Right lobe of liver (tissue), 6 donors: ENCODE data around the gene DPY19L3. TPM values are rescaled to one million over a fixed set of nuclear protein-coding genes. Genes with fewer than 3 reads are reported as not detected.

Source experiments
- ATAC-seq, 4 donors: fragments of 200-7000 bp; cut with Tn5 transposase; one replicate each; pipeline ENCODE4 v1.9.1; 2020; ENCODE audit warnings: mild to moderate bottlenecking in 4 of 4, moderate library complexity in 4 of 4
- DNase-seq, 3 donors: peaks; one replicate each; pipeline ENCODE4 v3.0.0-alpha.2; 2020
- H3K27ac ChIP-seq, 3 donors: fragments of 200-600 bp; one replicate each; pipeline ENCODE4 v1.8.0; 2022
- H3K27me3 ChIP-seq, 2 donors: fragments of 200-600 bp; one replicate each; pipeline ENCODE4 v1.8.0; 2022
- H3K36me3 ChIP-seq, 4 donors: fragments of 200-600 bp; sonication (generic) in 1 of 4; one replicate each; pipeline versions ENCODE4 v1.5.1 to v1.8.0; 2017 to 2022; ENCODE audit warnings: control low read depth in 1 of 4
- H3K4me1 ChIP-seq, 4 donors: fragments of 200-600 bp; sonication (generic) in 1 of 4; one replicate each; pipeline versions ENCODE4 v1.5.1 to v1.8.0; 2017 to 2022; ENCODE audit warnings: control low read depth in 1 of 4
- H3K4me3 ChIP-seq, 3 donors: fragments of 200-600 bp; one replicate each; pipeline ENCODE4 v1.8.0; 2022
- H3K9me3 ChIP-seq, 4 donors: fragments of 200-600 bp; sonication (generic) in 1 of 4; one replicate each; pipeline versions ENCODE4 v1.5.1 to v1.8.0; 2017 to 2022; ENCODE audit warnings: control low read depth in 1 of 4
- POLR2A ChIP-seq: fragments of 450-650 bp; IDR thresholded peaks from one replicate; pipeline ENCODE4 v1.6.1; 2017; ENCODE audit warnings: antibody characterized with exemption, mild to moderate bottlenecking
- WGBS: methylation state at CpG from one replicate; pipeline ENCODE4 v1.1.6; 2018; ENCODE audit warnings: low coverage, low lambda C conversion rate; ENCODE audit not compliant: insufficient coverage; ENCODE audit errors: missing lambda C conversion rate; 5-methylcytosine and 5-hydroxymethylcytosine counted together
- intact Hi-C, 2 donors: fragments of 100-400 bp; cut with DNase I; formaldehyde crosslinking; loops; one replicate each; pipeline versions ENCODE4 v1.11.2 to v1.14.1; 2022
- total RNA-seq, 6 experiments: library from RNA; depleted of rRNA in 2 of 6; stranded (reverse); fragments of >200 nt in 2 of 6; fragmentation: NEBNext Ultra II Directional in 3 of 6; extraction: Animal tissue kit (Norgen Biotek cat#: 25700) in 3 of 6; gene quantifications; one replicate each; pipeline versions ENCODE4 v1.1.0 to v1.2.4, GENCODE V29; 2016 to 2023
- TF ChIP-seq, protein P1 (sequence below), 4 donors: fragments of 200-600 bp in 3 of 4; fragments of 450-650 bp in 1 of 4; IDR thresholded peaks; one replicate each; pipeline versions ENCODE4 v1.5.1 to v1.8.0; 2016 to 2022; ENCODE audit warnings: antibody characterized with exemption in 4 of 4, mild to moderate bottlenecking in 2 of 4
- donor health status: DM: no; HTN: yes; CAD: no.
- donor health status: DM: no; HTN: no; CAD: no.
- donor health status: DM: no; HTN: no; CAD: no.
- donor health status: DM: no; HTN: yes; CAD: no.
- donor health status: DM: no; HTN: yes; CAD: no.

Gene DPY19L3
- total RNA-seq, 6 experiments from 2014 or later: 8.0 to 13.5 (median 12.4) TPM

DNA sequence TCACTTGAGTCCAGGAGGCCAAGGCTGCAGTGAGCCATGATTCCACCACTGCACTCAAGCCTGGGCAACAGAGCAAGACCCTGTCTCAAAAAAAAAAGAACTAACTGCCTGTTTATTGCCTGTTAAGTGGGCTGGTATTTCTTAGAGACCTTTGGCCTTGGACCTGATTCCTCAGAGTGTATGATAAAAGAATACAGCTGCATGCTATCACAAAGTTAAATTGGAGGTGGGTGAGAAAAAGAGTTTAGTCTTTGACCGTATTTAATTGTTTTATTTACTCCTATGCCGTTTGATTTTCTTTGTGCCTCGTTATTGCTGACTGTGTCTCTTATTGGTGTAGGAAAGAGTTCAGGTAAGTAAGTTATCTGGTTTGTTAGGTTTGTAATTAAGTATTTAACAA is 25.3 kb upstream of the DPY19L3 start:
- TF ChIP-seq POLR2A: no peak
- TF ChIP-seq, protein P1, sequence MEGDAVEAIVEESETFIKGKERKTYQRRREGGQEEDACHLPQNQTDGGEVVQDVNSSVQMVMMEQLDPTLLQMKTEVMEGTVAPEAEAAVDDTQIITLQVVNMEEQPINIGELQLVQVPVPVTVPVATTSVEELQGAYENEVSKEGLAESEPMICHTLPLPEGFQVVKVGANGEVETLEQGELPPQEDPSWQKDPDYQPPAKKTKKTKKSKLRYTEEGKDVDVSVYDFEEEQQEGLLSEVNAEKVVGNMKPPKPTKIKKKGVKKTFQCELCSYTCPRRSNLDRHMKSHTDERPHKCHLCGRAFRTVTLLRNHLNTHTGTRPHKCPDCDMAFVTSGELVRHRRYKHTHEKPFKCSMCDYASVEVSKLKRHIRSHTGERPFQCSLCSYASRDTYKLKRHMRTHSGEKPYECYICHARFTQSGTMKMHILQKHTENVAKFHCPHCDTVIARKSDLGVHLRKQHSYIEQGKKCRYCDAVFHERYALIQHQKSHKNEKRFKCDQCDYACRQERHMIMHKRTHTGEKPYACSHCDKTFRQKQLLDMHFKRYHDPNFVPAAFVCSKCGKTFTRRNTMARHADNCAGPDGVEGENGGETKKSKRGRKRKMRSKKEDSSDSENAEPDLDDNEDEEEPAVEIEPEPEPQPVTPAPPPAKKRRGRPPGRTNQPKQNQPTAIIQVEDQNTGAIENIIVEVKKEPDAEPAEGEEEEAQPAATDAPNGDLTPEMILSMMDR (IDR thresholded peaks at IDR 0.05): no peak
- DNase-seq (no peak), ATAC-seq (no peak)
- 79% methylated on average over 3 of the region's 3 CpGs for WGBS
- Histone ChIP-seq H3K36me3 (peaks cover 0 to 41% (median 17%) of the 10 kb centered on the region in 4 donors), H3K27ac (no peak overlapping the region), H3K4me1 (no peaks in the 10 kb centered on the region), H3K9me3 (no peaks in the 10 kb centered on the region), H3K4me3 (no peak overlapping the region), H3K27me3 (no peaks in the 10 kb centered on the region)
- intact Hi-C loops: no loop called here

DNA sequence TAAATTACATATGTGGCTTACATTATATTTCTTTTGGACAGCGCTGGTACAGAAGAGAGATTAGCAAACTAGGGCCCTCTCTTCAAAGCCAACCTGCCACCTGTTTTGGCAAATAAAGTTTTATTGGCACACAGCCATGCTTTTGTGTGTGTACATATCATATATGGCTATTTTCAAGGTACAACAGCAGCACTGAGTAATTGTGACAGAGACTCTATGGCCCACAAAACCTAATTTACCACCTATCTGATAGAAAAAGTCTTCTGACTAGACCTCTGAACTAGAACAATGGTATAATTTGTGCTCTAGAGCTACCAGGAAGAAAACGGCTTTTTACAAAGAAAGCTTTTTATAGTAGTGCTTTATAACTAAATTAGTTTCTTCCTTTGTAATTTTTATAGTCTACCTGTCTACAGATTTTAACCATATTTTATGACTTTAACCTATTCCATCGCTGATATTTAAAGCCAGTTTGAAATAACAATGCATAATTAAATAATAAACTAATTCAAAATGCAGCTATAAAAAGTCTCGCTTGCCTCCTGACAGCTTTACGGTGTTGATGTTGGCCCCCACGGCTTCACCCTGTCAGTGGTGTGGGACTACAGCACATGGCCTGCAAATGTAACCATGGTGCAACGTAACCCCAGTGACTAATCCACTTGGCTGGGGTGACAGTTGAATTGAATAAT is 17.7 kb upstream of the DPY19L3 start:
- no peak for ATAC-seq
- 88% methylated on average over 7 of the region's 7 CpGs for WGBS
- H3K27ac ChIP-seq: no peak overlapping the region

DNA sequence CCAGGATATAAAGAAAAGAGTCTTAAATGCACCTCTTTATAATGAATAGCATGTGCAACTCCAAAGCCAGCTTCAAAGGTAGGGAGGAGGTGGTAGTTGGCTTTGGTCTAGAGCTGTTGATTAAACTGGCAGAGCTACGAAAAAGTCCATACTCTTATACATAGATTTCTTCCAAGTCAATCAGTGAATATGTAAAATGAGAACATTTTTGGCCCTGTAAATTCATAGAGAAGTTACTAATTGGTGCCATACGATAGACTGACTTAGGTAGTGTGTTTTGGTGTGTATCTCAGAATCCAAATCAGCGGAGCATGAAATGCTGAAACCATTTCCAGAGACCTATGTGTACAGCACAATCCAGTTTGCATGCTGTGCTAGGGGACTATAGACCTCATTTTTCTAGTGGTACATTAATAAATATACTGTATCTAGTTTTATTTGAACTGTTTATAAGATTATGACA is 17.1 kb upstream of the DPY19L3 start:
- peaks cover 0 to 9% (median 3%) of the 10 kb centered on the region in 4 donors for H3K4me1 ChIP-seq
- H3K9me3 ChIP-seq: no peaks in the 10 kb centered on the region
- intact Hi-C loops: no loop called here
- ATAC-seq: no peak
- DNase-seq: no peak
- H3K27ac ChIP-seq: no peak overlapping the region
- TF ChIP-seq POLR2A: no peak
- TF ChIP-seq, protein P1 (IDR thresholded peaks at IDR 0.05): no peak
- H3K27me3 ChIP-seq: no peaks in the 10 kb centered on the region
- peaks cover 0 to 8% (median 3%) of the 10 kb centered on the region in 4 donors for H3K36me3 ChIP-seq
- WGBS: 89% methylated on average over 3 of the region's 3 CpGs
- no peak overlapping the region for H3K4me3 ChIP-seq

More for the DNA sequence above, 17.7 kb upstream of the DPY19L3 start:
- intact Hi-C loops: no loop called here
- DNase-seq: no peak
- Histone ChIP-seq H3K27me3 (no peaks in the 10 kb centered on the region), H3K4me3 (no peak overlapping the region), H3K4me1 (peaks cover 0 to 9% (median 3%) of the 10 kb centered on the region in 4 donors), H3K36me3 (peaks cover 0 to 12% (median 7%) of the 10 kb centered on the region in 4 donors), H3K9me3 (no peaks in the 10 kb centered on the region)
- TF ChIP-seq, protein P1 (IDR thresholded peaks at IDR 0.05): no peak
- no peak for TF ChIP-seq POLR2A

DNA sequence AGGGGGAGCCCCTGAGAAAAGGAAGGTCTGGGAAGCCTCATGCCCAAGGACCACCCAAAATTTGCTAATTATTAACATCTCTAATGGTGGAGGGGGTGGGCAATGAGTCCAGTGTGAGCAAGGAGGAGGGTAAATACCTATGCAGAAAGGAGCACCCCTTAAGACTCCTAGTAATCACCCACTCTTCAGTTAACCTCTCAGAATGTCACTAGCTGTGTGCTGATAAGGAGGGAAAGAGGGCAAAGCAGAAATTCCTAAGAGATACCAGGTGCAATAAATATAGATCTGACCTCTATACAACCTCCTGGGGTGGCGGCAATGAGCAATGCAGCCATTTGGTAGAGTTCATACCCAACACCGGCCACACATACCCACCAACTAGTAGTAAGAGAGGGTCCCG is 12.7 kb upstream of the DPY19L3 start:
- Histone ChIP-seq H3K36me3 (no peaks in the 10 kb centered on the region), H3K9me3 (no peaks in the 10 kb centered on the region), H3K27me3 (no peaks in the 10 kb centered on the region), H3K27ac (no peak overlapping the region), H3K4me1 (no peaks in the 10 kb centered on the region), H3K4me3 (no peak overlapping the region)
- no peak for ATAC-seq
- intact Hi-C loops: no loop called here
- no peak for DNase-seq
- TF ChIP-seq, protein P1 (IDR thresholded peaks at IDR 0.05): no peak
- TF ChIP-seq POLR2A: no peak
- 84% methylated on average over 3 of the region's 3 CpGs for WGBS
